CD4-positive, alpha-beta T cell (primary cell): ENCODE data around the gene MPRIP. TPM values are rescaled to one million over a fixed set of nuclear protein-coding genes. Genes with fewer than 3 reads are reported as not detected.

Source experiments
- ATAC-seq: fragments of 200-7000 bp; cut with Tn5 transposase; one replicate; pipeline ENCODE4 v1.10.0; 2022; ENCODE audit warnings: mild to moderate bottlenecking; ENCODE audit not compliant: poor library complexity
- CTCF ChIA-PET: fragments of 350-600 bp; sonication (Branson Sonifier 250); formaldehyde crosslinking; loops from one replicate; lab custom pipeline; 2021; ENCODE audit warnings: antibody characterized with exemption, inconsistent platforms; lab: Charles Lee
- POLR2A ChIA-PET: fragments of 350-600 bp; sonication (Branson Sonifier 250); formaldehyde crosslinking; loops from one replicate; lab custom pipeline; 2021; ENCODE audit warnings: antibody characterized with exemption, inconsistent platforms; lab: Charles Lee
- DNase-seq, 14 experiments: peaks; one replicate each; pipeline ENCODE4 v3.0.0-alpha.2; 2013 to 2020; ENCODE audit warnings: mixed read lengths in 2 of 14
- H3K27ac ChIP-seq, 2 donors: one replicate each; pipeline versions ENCODE4 v1.5.1 to v1.7.0; 2013; ENCODE audit warnings: low read length in 2 of 2, low read depth in 1 of 2, mild to moderate bottlenecking in 1 of 2
- H3K27me3 ChIP-seq, 2 experiments: 1 replicate in 1 of 2; 2 replicates in 1 of 2; pipeline versions ENCODE4 v1.6.1 to v1.7.0; 2013; ENCODE audit warnings: low read length in 2 of 2, control low read depth in 1 of 2, mild to moderate bottlenecking in 1 of 2, moderate library complexity in 1 of 2; ENCODE audit not compliant: insufficient read depth in 2 of 2, control insufficient read depth in 1 of 2
- H3K36me3 ChIP-seq: one replicate; pipeline ENCODE4 v1.6.1; 2013; ENCODE audit warnings: low read length, control low read depth; ENCODE audit not compliant: insufficient read depth
- H3K4me1 ChIP-seq: one replicate; pipeline ENCODE4 v1.6.1; 2013; ENCODE audit warnings: low read length, control low read depth; ENCODE audit not compliant: insufficient read depth
- H3K4me3 ChIP-seq: one replicate; pipeline ENCODE4 v1.5.1; 2013; ENCODE audit warnings: mild to moderate bottlenecking, low read length, moderate library complexity
- H3K9me3 ChIP-seq, 2 experiments: 1 replicate in 1 of 2; 2 replicates in 1 of 2; pipeline versions ENCODE4 v1.6.1 to v1.7.0; 2013; ENCODE audit warnings: low read length in 2 of 2, mild to moderate bottlenecking in 2 of 2, control low read depth in 1 of 2, moderate library complexity in 1 of 2; ENCODE audit not compliant: control insufficient read depth in 1 of 2, insufficient read depth in 1 of 2
- H3K27ac Mint-ChIP-seq: one replicate; pipeline ENCODE4 v1.8.0; 2020; ENCODE audit warnings: mixed read lengths
- H3K27me3 Mint-ChIP-seq: one replicate; pipeline ENCODE4 v1.8.0; 2021; ENCODE audit warnings: mixed read lengths
- H3K36me3 Mint-ChIP-seq: one replicate; pipeline ENCODE4 v1.8.0; 2021; ENCODE audit warnings: low read depth, mixed read lengths
- H3K4me1 Mint-ChIP-seq: one replicate; pipeline ENCODE4 v1.8.0; 2021; ENCODE audit warnings: low read depth, mixed read lengths
- H3K4me3 Mint-ChIP-seq: one replicate; pipeline ENCODE4 v1.8.0; 2020; ENCODE audit warnings: mild to moderate bottlenecking, mixed read lengths
- H3K9me3 Mint-ChIP-seq: one replicate; pipeline ENCODE4 v1.8.0; 2020; ENCODE audit warnings: mixed read lengths
- intact Hi-C, 2 experiments: fragments of 100-400 bp; cut with DNase I in 1 of 2; cut with micrococcal nuclease in 1 of 2; formaldehyde crosslinking; loops; one replicate each; pipeline versions ENCODE4 v1.15.1 to v1.9.0; 2023 to 2025; cut with DNase I, micrococcal nuclease
- total RNA-seq, 174 experiments: library from RNA in 2 of 174; stranded (reverse) in 2 of 174; gene quantifications; one replicate each; pipeline ENCODE4 v1.2.3 and lab custom pipeline; 2021 to 2026
- TF ChIP-seq, protein P1 (sequence below): fragments of 200-600 bp; IDR thresholded peaks from one replicate; pipeline ENCODE4 v1.8.0; 2022; ENCODE audit warnings: antibody characterized with exemption, mild to moderate bottlenecking

Gene MPRIP
- total RNA-seq, 2 experiments from 2014 or later, result 176 to 188 TPM

DNA sequence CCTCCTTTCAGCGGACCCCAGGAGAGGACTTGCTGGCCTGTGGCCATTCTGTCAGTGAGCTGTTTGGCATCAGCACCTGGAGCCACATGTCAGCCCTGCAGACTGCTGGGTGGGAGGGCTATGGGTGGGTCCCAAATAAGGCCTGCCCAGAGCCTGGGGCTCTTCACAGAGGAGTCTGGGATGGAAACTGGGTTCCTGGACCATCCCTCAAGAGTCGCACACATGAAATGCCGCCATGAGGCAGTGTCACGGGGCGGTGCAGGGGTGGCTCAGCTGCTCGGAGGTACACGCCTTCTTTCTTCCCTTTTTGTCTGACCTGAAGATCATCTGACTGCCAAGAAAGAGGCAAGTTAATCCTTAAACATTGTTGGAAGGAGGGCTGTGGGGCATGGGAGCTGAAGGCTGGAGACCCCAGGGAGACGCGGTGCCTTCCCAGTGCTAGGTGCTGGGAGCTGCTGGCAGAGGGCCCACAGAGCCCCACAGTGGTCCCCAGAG lies 14.8 kb downstream of the MPRIP start:
- Histone ChIP-seq H3K9me3 (no peaks in the 10 kb centered on the region), H3K27me3 (no peaks in the 10 kb centered on the region), H3K4me3 (no peak overlapping the region), H3K27ac (no peak overlapping the region), H3K4me1 (peaks cover 40% of the 10 kb centered on the region), H3K36me3 (peaks cover 15% of the 10 kb centered on the region)
- TF ChIP-seq, protein P1, sequence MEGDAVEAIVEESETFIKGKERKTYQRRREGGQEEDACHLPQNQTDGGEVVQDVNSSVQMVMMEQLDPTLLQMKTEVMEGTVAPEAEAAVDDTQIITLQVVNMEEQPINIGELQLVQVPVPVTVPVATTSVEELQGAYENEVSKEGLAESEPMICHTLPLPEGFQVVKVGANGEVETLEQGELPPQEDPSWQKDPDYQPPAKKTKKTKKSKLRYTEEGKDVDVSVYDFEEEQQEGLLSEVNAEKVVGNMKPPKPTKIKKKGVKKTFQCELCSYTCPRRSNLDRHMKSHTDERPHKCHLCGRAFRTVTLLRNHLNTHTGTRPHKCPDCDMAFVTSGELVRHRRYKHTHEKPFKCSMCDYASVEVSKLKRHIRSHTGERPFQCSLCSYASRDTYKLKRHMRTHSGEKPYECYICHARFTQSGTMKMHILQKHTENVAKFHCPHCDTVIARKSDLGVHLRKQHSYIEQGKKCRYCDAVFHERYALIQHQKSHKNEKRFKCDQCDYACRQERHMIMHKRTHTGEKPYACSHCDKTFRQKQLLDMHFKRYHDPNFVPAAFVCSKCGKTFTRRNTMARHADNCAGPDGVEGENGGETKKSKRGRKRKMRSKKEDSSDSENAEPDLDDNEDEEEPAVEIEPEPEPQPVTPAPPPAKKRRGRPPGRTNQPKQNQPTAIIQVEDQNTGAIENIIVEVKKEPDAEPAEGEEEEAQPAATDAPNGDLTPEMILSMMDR, result no peak
- intact Hi-C loops, result no loop called here
- ATAC-seq, result no peak
- Mint-ChIP-seq H3K27ac (no peak overlapping the region), H3K27me3 (no peaks in the 10 kb centered on the region), H3K4me3 (no peak overlapping the region), H3K4me1 (peaks cover 37% of the 10 kb centered on the region), H3K9me3 (no peaks in the 10 kb centered on the region), H3K36me3 (peaks cover 13% of the 10 kb centered on the region)
- ChIA-PET POLR2A (no interaction called here), CTCF (no interaction called here)
- no peak for DNase-seq

DNA sequence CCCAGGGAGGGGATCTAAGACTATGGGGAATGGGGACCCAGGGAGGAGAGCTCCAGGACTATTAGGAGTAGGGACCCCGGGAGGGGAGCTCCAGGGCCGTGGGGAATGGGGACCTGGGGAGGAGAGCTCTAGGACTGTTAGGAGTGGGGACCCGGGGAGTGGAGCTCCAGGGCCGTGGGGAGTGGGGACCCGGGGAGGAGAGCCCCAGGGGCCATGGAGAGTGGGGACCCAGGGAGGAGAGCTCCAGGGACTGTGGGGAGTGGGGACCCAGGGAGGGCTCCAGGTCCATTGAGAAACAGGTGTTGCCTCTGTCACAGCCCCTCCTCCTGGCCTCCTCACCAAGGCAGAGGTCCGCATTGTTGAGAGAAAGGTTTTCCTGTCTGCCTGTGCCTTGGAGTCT lies 16.0 kb downstream of the MPRIP start:
- no peak overlapping the region for H3K4me3 Mint-ChIP-seq
- ChIA-PET POLR2A (no interaction called here), CTCF (no interaction called here)
- DNase-seq (no peak), ATAC-seq (no peak)
- H3K36me3 Mint-ChIP-seq, result peaks cover 13% of the 10 kb centered on the region
- H3K27ac Mint-ChIP-seq, result no peak overlapping the region
- H3K27me3 Mint-ChIP-seq, result no peaks in the 10 kb centered on the region
- H3K36me3 ChIP-seq, result peaks cover 15% of the 10 kb centered on the region
- H3K4me1 ChIP-seq, result peaks cover 39% of the 10 kb centered on the region
- H3K4me3 ChIP-seq, result no peak overlapping the region
- H3K27me3 ChIP-seq, result no peaks in the 10 kb centered on the region
- peaks cover 37% of the 10 kb centered on the region for H3K4me1 Mint-ChIP-seq
- no peaks in the 10 kb centered on the region for H3K9me3 ChIP-seq
- TF ChIP-seq, protein P1, result no peak
- no peaks in the 10 kb centered on the region for H3K9me3 Mint-ChIP-seq
- no peak overlapping the region for H3K27ac ChIP-seq
- intact Hi-C loops, result no loop called here

DNA sequence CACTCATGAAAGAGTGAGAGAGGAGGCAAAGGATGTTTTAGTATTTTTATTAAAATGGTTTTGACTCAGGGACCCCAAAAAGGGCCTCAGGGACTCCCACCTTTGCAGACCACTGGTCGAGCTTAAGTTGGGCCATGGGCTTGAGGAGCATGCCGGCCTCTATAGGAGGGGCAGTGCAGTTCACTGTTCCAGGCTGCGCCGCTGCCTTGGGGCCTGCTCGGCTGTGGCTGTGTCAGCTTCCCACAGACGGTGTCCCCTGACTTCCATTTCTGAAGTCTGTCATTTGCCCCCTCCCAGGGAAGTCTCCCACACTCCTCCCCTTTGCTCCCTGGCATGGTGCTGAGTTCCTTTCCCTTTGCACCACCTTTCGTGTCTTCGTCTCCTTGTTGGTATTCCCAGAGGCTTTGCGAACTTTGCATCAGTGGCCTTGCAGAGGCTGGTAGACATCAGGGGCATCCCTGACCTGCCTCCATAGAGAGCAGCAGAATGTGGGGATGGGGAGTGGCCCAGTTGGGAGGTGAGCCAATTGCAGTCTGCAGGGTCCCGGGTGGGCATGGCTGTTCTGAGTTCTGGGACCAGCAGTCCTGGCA lies 17.1 kb downstream of the MPRIP start:
- Mint-ChIP-seq H3K4me3 (no peak overlapping the region), H3K36me3 (peaks cover 5% of the 10 kb centered on the region), H3K9me3 (no peaks in the 10 kb centered on the region), H3K4me1 (peaks cover 37% of the 10 kb centered on the region), H3K27me3 (no peaks in the 10 kb centered on the region), H3K27ac (no peak overlapping the region)
- ChIA-PET CTCF (no interaction called here), POLR2A (no interaction called here)
- Histone ChIP-seq H3K4me1 (peaks cover 43% of the 10 kb centered on the region), H3K4me3 (no peak overlapping the region), H3K36me3 (peaks cover 15% of the 10 kb centered on the region), H3K27ac (no peak overlapping the region), H3K27me3 (no peaks in the 10 kb centered on the region), H3K9me3 (no peaks in the 10 kb centered on the region)
- intact Hi-C loops, result no loop called here
- DNase-seq (no peak), ATAC-seq (no peak)
- TF ChIP-seq, protein P1, result no peak
